H9 (cell line): Measurements from ENCODE around the gene POLD3. TPM values are rescaled to one million over a fixed set of nuclear protein-coding genes. Genes with fewer than 3 reads are reported as not detected.

Experiments used
- DNase-seq: peaks from one replicate; pipeline ENCODE4 v3.0.0-alpha.2; 2017
- H2AFZ ChIP-seq: one replicate; pipeline ENCODE4 v1.6.1; 2013; ENCODE audit warnings: mild to moderate bottlenecking, low read length, control low read depth, moderate library complexity
- H2AK5ac ChIP-seq: 2 replicates; pipeline ENCODE4 v1.6.1; 2013; ENCODE audit warnings: low read length, control low read depth, mixed read lengths; ENCODE audit not compliant: insufficient read length
- H2BK120ac ChIP-seq: one replicate; pipeline ENCODE4 v1.6.1; 2013; ENCODE audit warnings: low read depth, mild to moderate bottlenecking, low read length, control low read depth, inconsistent platforms; ENCODE audit not compliant: poor library complexity, severe bottlenecking
- H2BK12ac ChIP-seq: 2 replicates; pipeline ENCODE4 v1.6.1; 2013; ENCODE audit warnings: low read length, control low read depth, mixed read lengths, low read depth; ENCODE audit not compliant: insufficient read length
- H2BK15ac ChIP-seq: 2 replicates; pipeline ENCODE4 v1.6.1; 2013; ENCODE audit warnings: low read depth, low read length, control low read depth
- H2BK20ac ChIP-seq: one replicate; pipeline ENCODE4 v1.6.1; 2013; ENCODE audit warnings: low read depth, mild to moderate bottlenecking, low read length, control low read depth, inconsistent platforms; ENCODE audit not compliant: poor library complexity, severe bottlenecking
- H2BK5ac ChIP-seq: 2 replicates; pipeline ENCODE4 v1.6.1; 2013; ENCODE audit warnings: low read length, control low read depth, mixed read lengths; ENCODE audit not compliant: insufficient read length
- H3K14ac ChIP-seq: 2 replicates; pipeline ENCODE4 v1.6.1; 2013; ENCODE audit warnings: low read length, control low read depth; ENCODE audit not compliant: insufficient read depth
- H3K18ac ChIP-seq: 2 replicates; pipeline ENCODE4 v1.6.1; 2013; ENCODE audit warnings: low read depth, mild to moderate bottlenecking, mixed read lengths, low read length, control low read depth; ENCODE audit not compliant: insufficient read length
- H3K23ac ChIP-seq: 2 replicates; pipeline ENCODE4 v1.6.1; 2013; ENCODE audit warnings: low read length, control low read depth, mixed read lengths, low read depth; ENCODE audit not compliant: insufficient read length
- H3K23me2 ChIP-seq: 2 replicates; pipeline ENCODE4 v1.6.1; 2013; ENCODE audit warnings: low read depth, mild to moderate bottlenecking, mixed read lengths, low read length, control low read depth; ENCODE audit not compliant: insufficient read length, poor library complexity, severe bottlenecking
- H3K27ac ChIP-seq: 2 replicates; pipeline ENCODE4 v1.5.1; 2013; ENCODE audit warnings: low read length, control low read depth, mixed read lengths, low read depth; ENCODE audit not compliant: insufficient read length
- H3K27me3 ChIP-seq: 2 replicates; pipeline ENCODE4 v1.6.1; 2013; ENCODE audit warnings: low read length, control low read depth, inconsistent platforms; ENCODE audit not compliant: insufficient read depth
- H3K4ac ChIP-seq: 2 replicates; pipeline ENCODE4 v1.6.1; 2013; ENCODE audit warnings: low read depth, mild to moderate bottlenecking, control low read depth, inconsistent platforms, low read length, moderate library complexity
- H3K4me1 ChIP-seq: 2 replicates; pipeline ENCODE4 v1.6.1; 2013; ENCODE audit warnings: low read length, control low read depth, inconsistent platforms; ENCODE audit not compliant: insufficient read depth
- H3K4me2 ChIP-seq: 2 replicates; pipeline ENCODE4 v1.6.1; 2013; ENCODE audit warnings: low read length, control low read depth, mixed read lengths; ENCODE audit not compliant: insufficient read length, insufficient read depth
- H3K56ac ChIP-seq: 2 replicates; pipeline ENCODE4 v1.6.1; 2013; ENCODE audit warnings: low read depth, mild to moderate bottlenecking, mixed read lengths, low read length, control low read depth; ENCODE audit not compliant: insufficient read length
- H3K79me1 ChIP-seq: 2 replicates; pipeline ENCODE4 v1.6.1; 2013; ENCODE audit warnings: low read depth, mild to moderate bottlenecking, moderate library complexity, low read length, control low read depth, inconsistent platforms; ENCODE audit not compliant: insufficient read depth, poor library complexity, severe bottlenecking
- H3K79me2 ChIP-seq: 2 replicates; pipeline ENCODE4 v1.6.1; 2013; ENCODE audit warnings: low read length, control low read depth, inconsistent platforms; ENCODE audit not compliant: insufficient read depth
- H3K9ac ChIP-seq: 2 replicates; pipeline ENCODE4 v1.6.1; 2013; ENCODE audit warnings: low read length, control low read depth, mixed read lengths; ENCODE audit not compliant: insufficient read length; ENCODE audit errors: extremely low read depth
- H3K9me3 ChIP-seq: one replicate; pipeline ENCODE4 v1.6.1; 2013; ENCODE audit warnings: low read depth, low read length, inconsistent platforms; ENCODE audit not compliant: control insufficient read depth
- H3T11ph ChIP-seq: one replicate; pipeline ENCODE4 v1.6.1; 2013; ENCODE audit warnings: mild to moderate bottlenecking, low read length, control low read depth, inconsistent platforms
- H4K20me1 ChIP-seq: one replicate; pipeline ENCODE4 v1.6.1; 2013; ENCODE audit not compliant: control insufficient read depth, insufficient read length, insufficient read depth
- H4K5ac ChIP-seq: 2 replicates; pipeline ENCODE4 v1.6.1; 2013; ENCODE audit warnings: low read depth, mild to moderate bottlenecking, mixed read lengths, low read length, control low read depth; ENCODE audit not compliant: insufficient read length
- H4K8ac ChIP-seq: replicated peaks from 2 replicates; pipeline ENCODE4 v1.6.1; 2013; ENCODE audit warnings: low read length, control low read depth, mixed read lengths, low read depth; ENCODE audit not compliant: insufficient read length
- H4K91ac ChIP-seq: 2 replicates; pipeline ENCODE4 v1.6.1; 2013; ENCODE audit warnings: low read depth, mild to moderate bottlenecking, moderate library complexity, mixed read lengths, low read length, control low read depth; ENCODE audit not compliant: insufficient read length
- H3K27ac Mint-ChIP-seq, 3 experiments: 2 replicates in 2 of 3; 3 replicates in 1 of 3; pipeline ENCODE4 v1.8.0; 2020 to 2021; ENCODE audit warnings: mixed read lengths in 3 of 3, mild to moderate bottlenecking in 1 of 3, moderate library complexity in 1 of 3
- H3K27me3 Mint-ChIP-seq: 2 replicates; pipeline ENCODE4 v1.8.0; 2021; ENCODE audit warnings: low read depth, mild to moderate bottlenecking, moderate library complexity, mixed read lengths
- H3K36me3 Mint-ChIP-seq, 3 experiments: 2 replicates in 2 of 3; 3 replicates in 1 of 3; pipeline ENCODE4 v1.8.0; 2020 to 2021; ENCODE audit warnings: low read depth in 3 of 3, mixed read lengths in 3 of 3; ENCODE audit not compliant: insufficient read depth in 1 of 3
- H3K4me1 Mint-ChIP-seq, 2 experiments: 2 replicates each; pipeline ENCODE4 v1.8.0; 2020; ENCODE audit warnings: mixed read lengths in 2 of 2
- H3K4me3 Mint-ChIP-seq, 2 experiments: 2 replicates in 1 of 2; 3 replicates in 1 of 2; pipeline ENCODE4 v1.8.0; 2020 to 2021; ENCODE audit warnings: mild to moderate bottlenecking in 2 of 2, mixed read lengths in 2 of 2, moderate library complexity in 1 of 2
- H3K9me3 Mint-ChIP-seq, 2 experiments: 2 replicates in 1 of 2; 3 replicates in 1 of 2; pipeline ENCODE4 v1.8.0; 2020; ENCODE audit warnings: mild to moderate bottlenecking in 2 of 2, mixed read lengths in 2 of 2, moderate library complexity in 1 of 2
- CTCF ChIP-seq: fragments of 200-600 bp; sonication (generic); conservative IDR thresholded peaks from 3 replicates; pipeline ENCODE4 v1.8.0; 2021; ENCODE audit warnings: antibody characterized with exemption, mild to moderate bottlenecking
- WGBS: extraction: QIAGEN DNeasy Blood & Tissue Kit; methylation state at CpG from one replicate; pipeline ENCODE4 v1.1.7; 2013; ENCODE audit warnings: missing lambda C conversion rate, low lambda C conversion rate, mixed read lengths; ENCODE audit not compliant: insufficient read length; ENCODE audit errors: extremely low coverage; 5-methylcytosine and 5-hydroxymethylcytosine counted together
- total RNA-seq: library from RNA; stranded (reverse); gene quantifications from 2 replicates; pipeline ENCODE4 v1.2.1, GENCODE V29; 2021

The POLD3 gene
- total RNA-seq, 1 experiment from 2014 or later, result 34.1 TPM

- no peak overlapping the region for H3K23ac ChIP-seq
- TF ChIP-seq CTCF, result no peak
- no peak overlapping the region for H4K5ac ChIP-seq
- H3K79me2 ChIP-seq, result no peaks in the 10 kb centered on the region
- H3K27ac ChIP-seq, result no peak overlapping the region
- no peak overlapping the region for H4K91ac ChIP-seq
- H3K9ac ChIP-seq, result no peak overlapping the region
- H3K23me2 ChIP-seq, result no peaks in the 10 kb centered on the region
- H3K4me2 ChIP-seq, result no peak overlapping the region
- no peak overlapping the region for H4K8ac ChIP-seq
- no peaks in the 10 kb centered on the region for H3K27me3 ChIP-seq
- H2BK15ac ChIP-seq, result no peak overlapping the region
- H3K9me3 ChIP-seq, result no peaks in the 10 kb centered on the region
- Mint-ChIP-seq H3K9me3 (peaks cover 3 to 9% of the 10 kb centered on the region in 2 experiments; a peak in 4 of 5 replicates), H3K36me3 (peaks cover 0 to 7% (median 3%) of the 10 kb centered on the region in 3 experiments; a peak in 2 of 7 replicates), H3K4me1 (no peaks in the 10 kb centered on the region), H3K27ac (peak overlapping the region in 1 of 3 experiments; percentile 35; a peak in 1 of 7 replicates), H3K27me3 (peaks cover 1% of the 10 kb centered on the region), H3K4me3 (no peak overlapping the region)
- H2BK20ac ChIP-seq, result no peak overlapping the region
- H3T11ph ChIP-seq, result no peak overlapping the region
- no peak overlapping the region for H2AK5ac ChIP-seq
- WGBS, result no CpG with 5 or more reads among the region's 2 CpGs
- no peak for DNase-seq
- H3K56ac ChIP-seq, result no peak overlapping the region
- no peak overlapping the region for H2BK5ac ChIP-seq
- H2BK120ac ChIP-seq, result no peak overlapping the region
- H2AFZ ChIP-seq, result no peak overlapping the region
- H3K14ac ChIP-seq, result no peak overlapping the region
- no peaks in the 10 kb centered on the region for H3K79me1 ChIP-seq
- H3K4ac ChIP-seq, result no peak overlapping the region
- no peak overlapping the region for H2BK12ac ChIP-seq
- no peaks in the 10 kb centered on the region for H4K20me1 ChIP-seq
- H3K18ac ChIP-seq, result no peak overlapping the region
- H3K4me1 ChIP-seq, result no peaks in the 10 kb centered on the region
Observed at GRCh38 chr11:74559934-74560309, 32.5 kb upstream of the POLD3 start.
